SK-N-SH (cell line): ENCODE data around the gene STAG2. TPM values are rescaled to one million over a fixed set of nuclear protein-coding genes. Genes with fewer than 3 reads are reported as not detected.

Experiments
- CTCF ChIA-PET: fragments of 300-600, 350-600 bp; formaldehyde crosslinking; extraction: SDS; loops from one replicate; lab custom pipeline; 2021; lab: Yijun Ruan, JAX
- POLR2A ChIA-PET: fragments of 350-600 bp; sonication (Branson Sonifier 250); formaldehyde crosslinking; extraction: SDS; loops from one replicate; lab custom pipeline; 2020; ENCODE audit warnings: antibody characterized with exemption, inconsistent platforms; lab: Yijun Ruan, JAX
- DNase-seq: peaks from one replicate; pipeline ENCODE4 v3.0.0; 2012
- H2AFZ ChIP-seq: fragments of 200-600 bp; sonication (generic); 2 replicates; pipeline ENCODE4 v1.8.1; 2016; ENCODE audit warnings: antibody characterized with exemption, mild to moderate bottlenecking, low read depth
- H3F3A ChIP-seq: fragments of 200-600 bp; sonication (generic); replicated peaks from 2 replicates; pipeline ENCODE3; 2016; ENCODE audit warnings: antibody characterized with exemption, mild to moderate bottlenecking; ENCODE audit not compliant: insufficient read depth
- H3K27ac ChIP-seq, 2 experiments: fragments of 200-500 bp in 1 of 2; fragments of 200-600 bp in 1 of 2; sonication (Bioruptor generic) in 1 of 2; sonication (generic), shearing (Covaris generic) in 1 of 2; 2 replicates each; pipeline versions ENCODE4 v1.5.1 to v1.6.1; 2014 to 2016; ENCODE audit warnings: low read depth in 2 of 2, inconsistent platforms in 1 of 2, low read length in 1 of 2, mild to moderate bottlenecking in 1 of 2, mixed read lengths in 1 of 2
- H3K27me3 ChIP-seq: fragments of 200-600 bp; sonication (generic), shearing (Covaris generic); 2 replicates; pipeline ENCODE4 v1.6.1; 2016; ENCODE audit warnings: mixed run types; ENCODE audit not compliant: insufficient read depth
- H3K36me3 ChIP-seq, 2 experiments: fragments of 200-500 bp in 1 of 2; fragments of 200-600 bp in 1 of 2; sonication (Bioruptor generic) in 1 of 2; sonication (generic) in 1 of 2; replicated peaks in 1 of 2; 2 replicates each; pipeline versions ENCODE3 to v1.5.1; 2014 to 2016; ENCODE audit warnings: low read length in 1 of 2, mild to moderate bottlenecking in 1 of 2; ENCODE audit not compliant: insufficient read depth in 2 of 2, control insufficient read depth in 1 of 2
- H3K4me1 ChIP-seq, 2 experiments: fragments of 200-500 bp in 1 of 2; fragments of 200-600 bp in 1 of 2; sonication (Bioruptor generic) in 1 of 2; sonication (generic), shearing (Covaris generic) in 1 of 2; 2 replicates each; pipeline versions ENCODE4 v1.5.1 to v1.6.1; 2014 to 2016; ENCODE audit warnings: low read depth in 1 of 2, low read length in 1 of 2, mixed run types in 1 of 2; ENCODE audit not compliant: insufficient read depth in 2 of 2, control insufficient read depth in 1 of 2
- H3K4me2 ChIP-seq: fragments of 200-600 bp; sonication (generic), shearing (Covaris generic); 2 replicates; pipeline ENCODE4 v1.6.1; 2017; ENCODE audit warnings: mixed run types
- H3K4me3 ChIP-seq, 2 experiments: fragments of 200-500 bp in 1 of 2; fragments of 200-600 bp in 1 of 2; sonication (Bioruptor generic) in 1 of 2; sonication (generic), shearing (Covaris generic) in 1 of 2; 2 replicates each; pipeline versions ENCODE4 v1.5.1 to v1.8.1; 2014 to 2016; ENCODE audit warnings: low read depth in 2 of 2, inconsistent platforms in 1 of 2, low read length in 1 of 2, mild to moderate bottlenecking in 1 of 2, mixed read lengths in 1 of 2, moderate library complexity in 1 of 2
- H3K79me2 ChIP-seq: fragments of 200-600 bp; sonication (generic); 2 replicates; pipeline ENCODE4 v1.8.1; 2017; ENCODE audit warnings: mild to moderate bottlenecking; ENCODE audit not compliant: insufficient read depth
- H3K9ac ChIP-seq: fragments of 200-600 bp; sonication (generic); 2 replicates; pipeline ENCODE4 v1.6.1; 2017; ENCODE audit warnings: mixed run types
- H3K9me2 ChIP-seq: fragments of 200-600 bp; sonication (generic); 2 replicates; pipeline ENCODE4 v1.6.1; 2017; ENCODE audit warnings: mixed run types
- H3K9me3 ChIP-seq: fragments of 200-600 bp; sonication (generic); 2 replicates; pipeline ENCODE4 v1.6.1; 2017; ENCODE audit warnings: mixed run types, mild to moderate bottlenecking, moderate library complexity
- H4K20me1 ChIP-seq: fragments of 200-600 bp; sonication (generic); 2 replicates; pipeline ENCODE4 v1.6.1; 2017; ENCODE audit warnings: mild to moderate bottlenecking, mixed run types; ENCODE audit not compliant: insufficient read depth
- CHD2 ChIP-seq: fragments of 150-350 bp; IDR thresholded peaks from 2 replicates; pipeline ENCODE4 v1.6.1; 2018; ENCODE audit warnings: low read length; ENCODE audit not compliant: partially characterized antibody
- EP300 ChIP-seq, 2 experiments: IDR thresholded peaks; 2 replicates each; pipeline versions ENCODE4 v1.4.0 to v1.6.1; 2012; ENCODE audit warnings: borderline replicate concordance in 1 of 2, low read depth in 1 of 2, low read length in 1 of 2
- EZH2phosphoT487 ChIP-seq: fragments of 200-600 bp; sonication (generic); IDR thresholded peaks from 2 replicates; pipeline ENCODE4 v1.6.1; 2017; ENCODE audit warnings: low read depth, mixed run types, mild to moderate bottlenecking, antibody characterized with exemption, moderate library complexity, borderline replicate concordance
- FOSL2 ChIP-seq: IDR thresholded peaks from 2 replicates; pipeline ENCODE4 v1.4.0; 2012; ENCODE audit warnings: low read depth, mild to moderate bottlenecking, moderate library complexity, borderline replicate concordance
- FOXJ3 ChIP-seq: sonication (generic); formaldehyde crosslinking; IDR thresholded peaks from 2 replicates; pipeline ENCODE4 v1.5.1; 2020; ENCODE audit warnings: mild to moderate bottlenecking, missing genetic modification reagents
- GABPA ChIP-seq: IDR thresholded peaks from 2 replicates; pipeline ENCODE4 v1.4.0; 2012; ENCODE audit warnings: low read depth, mild to moderate bottlenecking
- GATA2 ChIP-seq: sonication (generic); formaldehyde crosslinking; IDR thresholded peaks from 2 replicates; pipeline ENCODE4 v1.5.0; 2020; ENCODE audit warnings: mild to moderate bottlenecking, missing genetic modification reagents
- NFIC ChIP-seq: IDR thresholded peaks from 2 replicates; pipeline ENCODE4 v1.4.0; 2012; ENCODE audit warnings: borderline replicate concordance
- RAD21 ChIP-seq: IDR thresholded peaks from 2 replicates; pipeline ENCODE4 v1.6.1; 2012; ENCODE audit warnings: mild to moderate bottlenecking, low read length
- RCOR1 ChIP-seq: fragments of 150-350 bp; IDR thresholded peaks from 2 replicates; pipeline ENCODE4 v1.6.1; 2017; ENCODE audit warnings: antibody characterized with exemption, low read length
- RFX5 ChIP-seq: IDR thresholded peaks from 2 replicates; pipeline ENCODE4 v1.6.1; 2012; ENCODE audit warnings: mild to moderate bottlenecking, improper control_type of control experiment, low read length
- RXRA ChIP-seq: IDR thresholded peaks from 2 replicates; pipeline ENCODE4 v1.4.0; 2012; ENCODE audit warnings: low read depth, mild to moderate bottlenecking, borderline replicate concordance
- SIN3A ChIP-seq: IDR thresholded peaks from 2 replicates; pipeline ENCODE4 v1.6.1; 2012; ENCODE audit warnings: low read depth, mild to moderate bottlenecking, low read length, moderate library complexity, borderline replicate concordance
- SMC3 ChIP-seq: IDR thresholded peaks from 2 replicates; pipeline ENCODE4 v1.6.1; 2012; ENCODE audit warnings: low read depth, low read length, improper control_type of control experiment
- TAF1 ChIP-seq: IDR thresholded peaks from 2 replicates; pipeline ENCODE4 v1.6.1; 2012; ENCODE audit warnings: low read depth, mild to moderate bottlenecking, low read length, moderate library complexity, borderline replicate concordance
- TCF12 ChIP-seq: IDR thresholded peaks from 2 replicates; pipeline ENCODE4 v1.4.0; 2012
- WGBS: methylation state at CpG from one replicate; pipeline ENCODE4 v1.1.6; 2017; ENCODE audit warnings: low lambda C conversion rate; 5-methylcytosine and 5-hydroxymethylcytosine counted together
- polyA plus RNA-seq, 3 experiments: library from polyadenylated mRNA; depleted of rRNA; stranded (reverse); fragments of >200 nt; gene quantifications; 2 replicates each; pipeline ENCODE4 v1.2.3, GENCODE V29; 2012
- TF ChIP-seq, protein P1 (sequence below): IDR thresholded peaks from 2 replicates; pipeline ENCODE4 v1.4.0; 2012; ENCODE audit warnings: low read depth, borderline replicate concordance
- TF ChIP-seq, protein P2 (sequence below): fragments of 150-350 bp; IDR thresholded peaks from 2 replicates; pipeline ENCODE4 v1.6.1; 2016; ENCODE audit warnings: mild to moderate bottlenecking, low read depth, low read length
- TF ChIP-seq, protein P3 (sequence below): IDR thresholded peaks from 2 replicates; pipeline ENCODE4 v1.6.1; 2012; ENCODE audit warnings: mild to moderate bottlenecking, low read depth, low read length, moderate library complexity

The STAG2 gene
- polyA plus RNA-seq, 1 of the 3 experiments (the other 2 are of a cell fraction) = 11.3 TPM

DNA sequence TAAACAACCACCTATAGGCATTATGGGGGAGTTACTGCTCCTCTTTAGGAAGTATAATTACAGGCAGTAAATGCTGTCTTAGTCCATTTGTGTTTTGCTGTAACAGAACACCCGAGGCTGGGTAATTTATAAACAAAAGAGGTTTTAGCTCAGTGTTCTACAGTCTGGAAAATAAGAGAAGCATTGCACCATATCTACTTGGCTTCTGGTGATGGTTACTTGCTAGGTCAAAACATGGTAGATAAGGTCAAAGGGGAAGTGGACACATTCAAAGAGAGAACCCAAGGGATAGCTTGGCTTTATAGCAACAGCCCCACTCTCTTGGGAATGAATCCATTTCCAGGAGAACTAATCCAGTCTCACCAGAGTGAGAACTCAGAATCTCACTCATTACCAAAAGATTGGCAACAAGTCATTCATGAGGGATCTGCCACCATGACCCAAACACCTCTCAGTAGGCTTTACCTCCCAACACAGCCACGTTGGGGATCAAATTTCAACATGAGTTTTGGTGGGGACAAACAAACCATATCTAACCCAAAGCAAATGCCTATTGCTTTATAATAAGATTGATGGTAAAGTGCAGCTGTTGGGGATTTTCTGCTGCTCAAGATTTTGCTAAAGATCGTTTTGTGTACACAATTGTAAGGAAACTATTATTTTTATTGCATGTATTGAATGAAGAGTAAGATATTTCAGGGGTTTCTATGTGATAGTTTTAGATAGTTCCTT, 32.6 kb downstream of the STAG2 start:
- 33% methylated on average over 3 of the region's 3 CpGs for WGBS
- CTCF ChIA-PET = no interaction called here
- Histone ChIP-seq H3K4me2 (no peak overlapping the region), H4K20me1 (peaks cover 46% of the 10 kb centered on the region), H3K4me3 (no peak overlapping the region), H3K9me2 (no peaks in the 10 kb centered on the region), H3K9ac (no peak overlapping the region), H3K4me1 (no peaks in the 10 kb centered on the region), H3F3A (peaks cover 4% of the 10 kb centered on the region), H2AFZ (no peak overlapping the region), H3K79me2 (peaks cover 95% of the 10 kb centered on the region), H3K27ac (no peak overlapping the region), H3K27me3 (no peaks in the 10 kb centered on the region), H3K36me3 (no peaks in the 10 kb centered on the region), H3K9me3 (no peaks in the 10 kb centered on the region)
- POLR2A ChIA-PET = no interaction called here
- TF ChIP-seq FOXJ3 (CRISPR knock-in tag) = no peak
- TF ChIP-seq SMC3 = no peak
- TF ChIP-seq RXRA = no peak
- no peak for TF ChIP-seq EZH2phosphoT487
- no peak for TF ChIP-seq TCF12
- no peak for TF ChIP-seq RFX5
- no peak for TF ChIP-seq RCOR1
- no peak for TF ChIP-seq GATA2
- TF ChIP-seq EP300 (IDR thresholded peaks at IDR 0.05; ENCODE audit: borderline replicate concordance in 1 of 2, low read depth in 1 of 2, low read length in 1 of 2) = no peak
- TF ChIP-seq, protein P1, sequence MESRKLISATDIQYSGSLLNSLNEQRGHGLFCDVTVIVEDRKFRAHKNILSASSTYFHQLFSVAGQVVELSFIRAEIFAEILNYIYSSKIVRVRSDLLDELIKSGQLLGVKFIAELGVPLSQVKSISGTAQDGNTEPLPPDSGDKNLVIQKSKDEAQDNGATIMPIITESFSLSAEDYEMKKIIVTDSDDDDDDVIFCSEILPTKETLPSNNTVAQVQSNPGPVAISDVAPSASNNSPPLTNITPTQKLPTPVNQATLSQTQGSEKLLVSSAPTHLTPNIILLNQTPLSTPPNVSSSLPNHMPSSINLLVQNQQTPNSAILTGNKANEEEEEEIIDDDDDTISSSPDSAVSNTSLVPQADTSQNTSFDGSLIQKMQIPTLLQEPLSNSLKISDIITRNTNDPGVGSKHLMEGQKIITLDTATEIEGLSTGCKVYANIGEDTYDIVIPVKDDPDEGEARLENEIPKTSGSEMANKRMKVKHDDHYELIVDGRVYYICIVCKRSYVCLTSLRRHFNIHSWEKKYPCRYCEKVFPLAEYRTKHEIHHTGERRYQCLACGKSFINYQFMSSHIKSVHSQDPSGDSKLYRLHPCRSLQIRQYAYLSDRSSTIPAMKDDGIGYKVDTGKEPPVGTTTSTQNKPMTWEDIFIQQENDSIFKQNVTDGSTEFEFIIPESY = no peak
- TF ChIP-seq TAF1 = no peak
- TF ChIP-seq, protein P2, sequence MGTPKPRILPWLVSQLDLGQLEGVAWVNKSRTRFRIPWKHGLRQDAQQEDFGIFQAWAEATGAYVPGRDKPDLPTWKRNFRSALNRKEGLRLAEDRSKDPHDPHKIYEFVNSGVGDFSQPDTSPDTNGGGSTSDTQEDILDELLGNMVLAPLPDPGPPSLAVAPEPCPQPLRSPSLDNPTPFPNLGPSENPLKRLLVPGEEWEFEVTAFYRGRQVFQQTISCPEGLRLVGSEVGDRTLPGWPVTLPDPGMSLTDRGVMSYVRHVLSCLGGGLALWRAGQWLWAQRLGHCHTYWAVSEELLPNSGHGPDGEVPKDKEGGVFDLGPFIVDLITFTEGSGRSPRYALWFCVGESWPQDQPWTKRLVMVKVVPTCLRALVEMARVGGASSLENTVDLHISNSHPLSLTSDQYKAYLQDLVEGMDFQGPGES = no peak
- TF ChIP-seq RAD21 = no peak
- no peak for TF ChIP-seq NFIC
- no peak for TF ChIP-seq FOSL2
- no peak for TF ChIP-seq SIN3A
- TF ChIP-seq GABPA = no peak
- TF ChIP-seq, protein P3, sequence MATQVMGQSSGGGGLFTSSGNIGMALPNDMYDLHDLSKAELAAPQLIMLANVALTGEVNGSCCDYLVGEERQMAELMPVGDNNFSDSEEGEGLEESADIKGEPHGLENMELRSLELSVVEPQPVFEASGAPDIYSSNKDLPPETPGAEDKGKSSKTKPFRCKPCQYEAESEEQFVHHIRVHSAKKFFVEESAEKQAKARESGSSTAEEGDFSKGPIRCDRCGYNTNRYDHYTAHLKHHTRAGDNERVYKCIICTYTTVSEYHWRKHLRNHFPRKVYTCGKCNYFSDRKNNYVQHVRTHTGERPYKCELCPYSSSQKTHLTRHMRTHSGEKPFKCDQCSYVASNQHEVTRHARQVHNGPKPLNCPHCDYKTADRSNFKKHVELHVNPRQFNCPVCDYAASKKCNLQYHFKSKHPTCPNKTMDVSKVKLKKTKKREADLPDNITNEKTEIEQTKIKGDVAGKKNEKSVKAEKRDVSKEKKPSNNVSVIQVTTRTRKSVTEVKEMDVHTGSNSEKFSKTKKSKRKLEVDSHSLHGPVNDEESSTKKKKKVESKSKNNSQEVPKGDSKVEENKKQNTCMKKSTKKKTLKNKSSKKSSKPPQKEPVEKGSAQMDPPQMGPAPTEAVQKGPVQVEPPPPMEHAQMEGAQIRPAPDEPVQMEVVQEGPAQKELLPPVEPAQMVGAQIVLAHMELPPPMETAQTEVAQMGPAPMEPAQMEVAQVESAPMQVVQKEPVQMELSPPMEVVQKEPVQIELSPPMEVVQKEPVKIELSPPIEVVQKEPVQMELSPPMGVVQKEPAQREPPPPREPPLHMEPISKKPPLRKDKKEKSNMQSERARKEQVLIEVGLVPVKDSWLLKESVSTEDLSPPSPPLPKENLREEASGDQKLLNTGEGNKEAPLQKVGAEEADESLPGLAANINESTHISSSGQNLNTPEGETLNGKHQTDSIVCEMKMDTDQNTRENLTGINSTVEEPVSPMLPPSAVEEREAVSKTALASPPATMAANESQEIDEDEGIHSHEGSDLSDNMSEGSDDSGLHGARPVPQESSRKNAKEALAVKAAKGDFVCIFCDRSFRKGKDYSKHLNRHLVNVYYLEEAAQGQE = no peak
- TF ChIP-seq CHD2 = no peak
- no peak for DNase-seq
